GM12878 (cell line): ENCODE measurements around the gene SLC24A3. TPM values are rescaled to one million over a fixed set of nuclear protein-coding genes. Genes with fewer than 3 reads are reported as not detected.

Experiments used
- ATAC-seq: fragments of 200-7000 bp; cut with Tn5 transposase; 3 replicates; pipeline ENCODE4 v1.9.1; 2020; ENCODE audit warnings: mild to moderate bottlenecking, moderate library complexity
- BruUV-seq: library from RNA; stranded (reverse); fragments of 400-500 nt; replicated peaks from 2 replicates; lab custom pipeline; 2021; lab: Mats Ljungman, UMichigan
- CTCF ChIA-PET: fragments of 300-600 bp; sonication (Branson Sonifier 250); formaldehyde crosslinking; extraction: SDS; loops from one replicate; lab custom pipeline; 2021; ENCODE audit warnings: inconsistent platforms; lab: Yijun Ruan, JAX
- POLR2A ChIA-PET: fragments of 350-600 bp; formaldehyde crosslinking; extraction: SDS; loops from one replicate; lab custom pipeline; 2021; ENCODE audit warnings: inconsistent platforms; lab: Charles Lee
- RAD21 ChIA-PET: fragments of 300-600 bp; sonication (Branson Sonifier 250); formaldehyde crosslinking; loops from one replicate; lab custom pipeline; 2023; ENCODE audit warnings: antibody characterized with exemption; ENCODE audit not compliant: unreplicated experiment; lab: Charles Lee
- SMC1A ChIA-PET: fragments of 300-600 bp; sonication (Branson Sonifier 250); formaldehyde crosslinking; loops from one replicate; lab custom pipeline; 2023; ENCODE audit not compliant: unreplicated experiment, uncharacterized antibody; lab: Charles Lee
- DNase-seq: peaks from one replicate; pipeline ENCODE4 v3.0.0-alpha.2; 2011; ENCODE audit warnings: low read depth, low spot score
- FAIRE-seq: peaks from 3 replicates; lab custom pipeline; 2011; peaks lifted over from hg19 to GRCh38; lab: Jason Lieb, UNC
- H2AFZ ChIP-seq: 2 replicates; pipeline ENCODE4 v1.6.0; 2011; ENCODE audit warnings: low read depth, low read length, control low read depth; ENCODE audit not compliant: control insufficient read depth
- H3K27ac ChIP-seq: 2 replicates; pipeline ENCODE4 v1.5.1; 2011; ENCODE audit warnings: control low read depth; ENCODE audit not compliant: control insufficient read depth, insufficient read depth
- H3K27me3 ChIP-seq, 2 experiments: replicated peaks in 1 of 2; 2 replicates each; pipeline versions ENCODE4 v1.6.0 to v1.6.1; 2011; ENCODE audit warnings: low read length in 1 of 2; ENCODE audit not compliant: control insufficient read depth in 2 of 2, insufficient read depth in 2 of 2
- H3K36me3 ChIP-seq, 2 experiments: 2 replicates each; pipeline ENCODE4 v1.5.1; 2011; ENCODE audit warnings: low read length in 1 of 2; ENCODE audit not compliant: control insufficient read depth in 2 of 2, insufficient read depth in 2 of 2
- H3K4me1 ChIP-seq: 2 replicates; pipeline ENCODE4 v1.6.1; 2011; ENCODE audit warnings: mild to moderate bottlenecking, low read length, moderate library complexity, mixed read lengths; ENCODE audit not compliant: control insufficient read depth, insufficient read depth
- H3K4me2 ChIP-seq: 2 replicates; pipeline ENCODE4 v1.6.0; 2011; ENCODE audit warnings: control low read depth; ENCODE audit not compliant: control insufficient read depth, insufficient read depth
- H3K4me3 ChIP-seq: fragments of 200-600 bp; sonication (generic); 2 replicates; pipeline ENCODE4 v1.5.1; 2016
- H3K79me2 ChIP-seq: 2 replicates; pipeline ENCODE4 v1.6.0; 2011; ENCODE audit warnings: low read length; ENCODE audit not compliant: control insufficient read depth, insufficient read depth
- H3K9ac ChIP-seq: 2 replicates; pipeline ENCODE4 v1.8.0; 2011; ENCODE audit warnings: low read length, control low read depth, mixed read lengths; ENCODE audit not compliant: control insufficient read depth, insufficient read depth
- H3K9me3 ChIP-seq: replicated peaks from 3 replicates; pipeline ENCODE4 v1.5.1; 2011; ENCODE audit warnings: mild to moderate bottlenecking, low read length; ENCODE audit not compliant: control insufficient read depth, insufficient read depth
- H4K20me1 ChIP-seq: 2 replicates; pipeline ENCODE4 v1.6.0; 2011; ENCODE audit not compliant: control insufficient read depth, insufficient read depth
- CHD1 ChIP-seq: IDR thresholded peaks from 2 replicates; pipeline ENCODE4 v1.6.1; 2012; ENCODE audit warnings: low read depth, low read length, improper control_type of control experiment
- E2F8 ChIP-seq: fragments of 450-650 bp; IDR thresholded peaks from 2 replicates; pipeline ENCODE4 v1.6.1; 2018; ENCODE audit warnings: mild to moderate bottlenecking, low read depth, moderate library complexity; ENCODE audit not compliant: partially characterized antibody
- IRF4 ChIP-seq: IDR thresholded peaks from 2 replicates; pipeline ENCODE4 v1.6.1; 2011; ENCODE audit warnings: low read depth, low read length
- NFXL1 ChIP-seq: fragments of 450-650 bp; IDR thresholded peaks from 2 replicates; pipeline ENCODE4 v1.6.1; 2017; ENCODE audit warnings: antibody characterized with exemption, mild to moderate bottlenecking, borderline replicate concordance
- ZBED1 ChIP-seq: IDR thresholded peaks from 2 replicates; pipeline ENCODE4 v1.6.1; 2016; ENCODE audit warnings: borderline replicate concordance
- WGBS: methylation state at CpG from one replicate; pipeline ENCODE4 v1.1.6; 2016; ENCODE audit warnings: low lambda C conversion rate; ENCODE audit not compliant: insufficient replicate concordance, insufficient coverage; ENCODE audit errors: missing lambda C conversion rate; 5-methylcytosine and 5-hydroxymethylcytosine counted together
- in situ Hi-C: fragments of 300-500 bp; cut with MboI; formaldehyde crosslinking; loops from 9 replicates; pipeline ENCODE4 v1.14.3; 2018; ENCODE audit warnings: mixed read lengths
- intact Hi-C: fragments of 100-400 bp; cut with micrococcal nuclease; formaldehyde crosslinking; loops from one replicate; pipeline ENCODE4 v1.14.2; 2022; ENCODE audit not compliant: unreplicated experiment
- polyA plus RNA-seq, 11 experiments: library from polyadenylated mRNA; depleted of rRNA in 4 of 11; unstranded in 6 of 11; stranded (reverse) in 5 of 11; fragments of >200 nt; fragmentation: Nextera tagmentation in 4 of 11; fragmentation: Illumina TruSeq in 1 of 11; extraction: Ambion mirVana in 4 of 11; extraction: Trizol in 1 of 11; gene quantifications; 1 replicate in 1 of 11; 2 replicates in 10 of 11; pipeline versions ENCODE4 v1.2.1 to v1.2.3, GENCODE V29; 2011 to 2016; ENCODE audit warnings: inconsistent platforms in 2 of 11, missing spikeins in 2 of 11, low read depth in 1 of 11
- total RNA-seq, 4 experiments: library from RNA; depleted of rRNA in 3 of 4; stranded (reverse); fragments of >200 nt in 3 of 4; fragmentation: Illumina TruSeq in 1 of 4; extraction: Trizol in 1 of 4; gene quantifications; 2 replicates each; pipeline versions ENCODE4 v1.2.1 to v1.2.3, GENCODE V29; 2013 to 2021

SLC24A3 gene
- total and polyA plus RNA-seq, 10 of the 15 experiments (the other 5 are each of a cell fraction or from before 2014, with no cell fraction given) = 0.04 TPM; not detected in 9

DNA sequence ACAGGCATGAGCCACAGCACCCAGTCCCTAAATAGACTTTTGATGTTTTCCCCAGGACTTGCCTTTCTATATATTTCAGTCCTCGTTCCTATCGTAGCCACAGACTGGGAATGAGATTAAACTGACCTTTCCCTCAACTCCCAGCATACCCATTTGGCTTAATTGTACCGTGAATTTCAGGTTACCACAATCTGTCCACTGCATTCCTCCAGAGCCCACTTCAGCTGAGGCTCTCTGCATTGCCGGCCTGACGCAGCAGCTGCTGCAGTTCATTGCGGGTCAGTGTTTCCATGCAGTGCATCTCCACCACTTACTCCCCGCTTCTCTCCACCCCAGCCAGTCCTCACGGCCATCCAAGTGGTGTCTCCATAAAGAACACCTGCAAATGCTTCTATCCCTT, 442.5 kb downstream of the SLC24A3 start:
- intact Hi-C loops (loop anchor here (5.0 kb wide), 1 partner anchor 1243 kb away; no protein-coding TSS in a partner anchor), in situ Hi-C loops (no loop called here)
- no TSS peak for BruUV-seq
- Histone ChIP-seq H3K27me3 (no peaks in the 10 kb centered on the region), H3K27ac (no peak overlapping the region), H3K4me2 (no peak overlapping the region), H3K79me2 (no peaks in the 10 kb centered on the region), H2AFZ (no peak overlapping the region), H3K9me3 (no peaks in the 10 kb centered on the region), H3K36me3 (no peaks in the 10 kb centered on the region), H3K4me3 (no peak overlapping the region), H4K20me1 (no peaks in the 10 kb centered on the region), H3K4me1 (peaks cover 9% of the 10 kb centered on the region; the same call in 1 of the 2 replicates), H3K9ac (no peak overlapping the region)
- CTCF ChIA-PET = interaction anchor here (0.8 kb wide), 1 partner anchor 449 kb away, joined by 4 read pairs; no protein-coding TSS in a partner anchor
- no peak for FAIRE-seq
- RAD21 ChIA-PET = no interaction called here
- SMC1A ChIA-PET = no interaction called here
- ATAC-seq = no peak
- DNase-seq = no peak
- TF ChIP-seq IRF4 (no peak), CHD1 (no peak), E2F8 (no peak), NFXL1 (no peak), ZBED1 (no peak)
- POLR2A ChIA-PET = no interaction called here
- 98% methylated on average over 8 of the region's 8 CpGs for WGBS
